Stimulated activated CD4-positive, alpha-beta T cell treated with anti-CD3 and anti-CD28 coated beads, Interleukin-12 subunit alpha, Interleukin-12 subunit beta, amount 100 ng/mL, for 48 hours (primary cell): Measurements from ENCODE around the gene ANO4.

Experiments
- DNase-seq, 3 donors: peaks; one replicate each; pipeline ENCODE4 v3.0.0-alpha.2; 2020; ENCODE audit warnings: low read depth in 2 of 3, low spot score in 1 of 3

ANO4 gene

DNA sequence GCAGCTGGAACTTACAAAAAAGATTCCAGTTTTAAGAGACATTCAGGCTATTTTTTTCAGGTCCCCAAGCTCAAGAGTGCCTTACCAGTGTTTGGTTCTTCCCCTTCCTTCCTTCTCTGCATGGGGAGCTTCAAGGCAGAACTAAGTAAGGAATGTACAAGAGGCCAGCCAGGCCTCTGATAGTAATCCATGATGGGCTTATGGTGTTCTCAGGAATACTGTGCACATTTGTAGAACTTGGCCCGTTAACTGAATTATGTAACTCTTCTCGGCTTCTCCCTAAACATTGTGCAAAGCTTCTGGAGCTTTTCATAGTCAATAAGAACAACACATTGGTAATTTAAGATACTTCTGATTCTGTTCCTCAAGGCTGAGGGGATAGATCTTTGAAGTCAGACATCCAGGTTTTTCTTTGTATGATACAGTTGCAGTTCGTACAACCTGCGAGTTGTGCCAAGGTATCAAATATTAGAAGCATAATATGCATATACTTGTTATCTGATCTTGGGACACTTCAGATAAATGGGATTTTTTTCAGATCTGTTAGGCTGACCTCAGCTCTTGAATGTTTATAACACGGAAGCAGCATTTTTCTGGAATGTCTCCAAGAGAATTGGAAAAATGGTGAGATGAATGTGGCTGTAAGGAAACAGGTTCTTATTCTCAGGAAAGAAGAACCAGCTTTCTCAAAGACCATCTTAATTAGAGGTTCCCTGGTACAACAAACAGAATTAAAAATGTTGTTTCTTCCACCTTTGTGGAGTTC lies 148.6 kb downstream of the ANO4 start:
- DNase-seq = no peak

DNA sequence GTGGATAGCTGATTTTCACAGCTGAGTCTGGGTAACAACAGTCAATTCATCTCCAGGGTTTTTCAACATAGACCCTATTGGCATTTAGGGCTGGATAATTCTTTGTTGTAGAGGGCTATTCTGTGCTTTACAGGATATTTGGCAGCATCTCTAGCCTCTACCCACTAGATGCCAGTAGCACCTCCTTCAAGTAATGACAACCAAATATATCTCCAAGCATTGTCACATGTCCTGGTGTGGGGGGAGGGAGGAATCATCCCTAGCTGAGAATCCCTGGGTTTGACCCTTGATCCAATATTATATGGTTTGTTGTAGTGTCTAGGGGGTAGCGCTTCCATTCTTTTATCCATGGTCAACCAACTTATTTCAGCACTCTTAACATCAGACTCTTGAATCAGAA lies 157.2 kb downstream of the ANO4 start:
- no peak for DNase-seq

DNA sequence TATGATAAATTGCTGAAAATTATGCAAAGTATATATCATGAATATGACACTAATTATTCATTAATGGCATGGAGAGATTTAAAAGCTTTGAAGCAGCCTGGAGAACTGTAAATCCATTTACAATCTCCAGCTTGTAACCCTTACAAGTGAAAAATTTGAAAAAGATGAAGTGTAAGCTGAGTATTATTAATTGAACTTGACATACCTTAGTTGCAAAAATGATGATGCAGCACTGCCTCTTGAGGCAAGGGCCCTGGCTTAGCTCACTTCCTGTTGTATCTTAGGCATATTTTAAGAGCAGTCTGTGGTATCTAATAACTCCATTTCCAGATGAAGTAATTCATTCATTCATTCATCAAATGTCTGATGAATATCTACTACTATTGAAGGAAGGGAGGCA lies 158.6 kb downstream of the ANO4 start:
- no peak for DNase-seq

DNA sequence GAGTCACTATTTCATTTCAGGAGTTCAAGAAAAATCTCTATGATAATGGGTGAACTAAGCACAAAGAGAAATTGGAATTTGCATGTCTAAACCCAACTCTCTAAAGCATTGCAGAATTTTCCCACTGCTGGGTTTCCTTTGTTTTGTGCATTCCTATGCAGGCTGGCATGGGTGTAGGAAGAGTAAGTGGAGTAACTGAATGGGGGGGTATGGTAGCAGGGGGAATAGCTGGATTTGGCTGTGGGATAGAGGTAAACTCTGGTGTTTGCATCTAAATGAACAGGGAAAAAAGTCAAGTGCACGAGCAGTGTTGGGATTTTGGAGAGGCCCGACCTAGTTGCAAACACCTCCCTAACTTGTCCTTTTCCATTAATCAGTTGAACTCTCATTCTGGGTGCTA lies 159.1 kb downstream of the ANO4 start:
- DNase-seq = no peak

DNA sequence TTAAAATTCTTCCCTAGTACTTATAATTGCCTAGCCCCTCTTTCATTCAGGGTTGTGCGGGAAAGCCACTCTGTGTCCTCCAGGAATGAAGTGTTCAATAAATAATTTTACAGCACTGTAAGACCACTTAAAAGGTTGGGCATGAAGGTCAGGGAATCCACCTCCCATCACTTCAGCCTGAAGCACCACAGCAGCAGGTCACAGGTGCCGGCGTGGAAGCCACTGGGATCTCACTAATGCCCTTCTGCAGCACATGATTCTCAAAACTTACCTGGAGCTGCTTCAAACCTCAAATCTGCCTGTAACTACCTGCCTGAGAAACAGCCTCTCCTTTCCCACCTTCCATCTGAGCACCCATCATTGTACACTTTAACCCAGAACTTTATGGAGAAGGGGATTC lies 159.5 kb downstream of the ANO4 start:
- DNase-seq = no peak

DNA sequence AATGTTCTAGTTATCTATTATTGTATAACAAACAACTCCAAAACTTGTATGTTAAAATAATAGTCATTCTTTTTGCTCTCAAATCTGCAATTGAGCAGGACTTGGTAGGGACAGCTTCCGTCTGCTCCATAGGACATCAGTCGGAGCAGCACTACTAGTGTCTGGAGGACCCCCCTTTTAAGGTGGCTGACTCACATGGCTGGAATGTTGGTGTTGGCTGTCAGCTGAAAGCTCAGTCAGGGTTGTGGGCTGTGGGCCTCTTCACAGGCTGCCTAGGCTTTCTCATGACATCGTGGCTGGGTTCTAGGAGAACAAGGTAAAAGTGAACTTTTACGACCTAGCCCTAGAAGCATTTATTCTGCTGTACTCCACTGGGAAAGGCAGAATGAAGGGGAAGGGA lies 160.6 kb downstream of the ANO4 start:
- DNase-seq = no peak

DNA sequence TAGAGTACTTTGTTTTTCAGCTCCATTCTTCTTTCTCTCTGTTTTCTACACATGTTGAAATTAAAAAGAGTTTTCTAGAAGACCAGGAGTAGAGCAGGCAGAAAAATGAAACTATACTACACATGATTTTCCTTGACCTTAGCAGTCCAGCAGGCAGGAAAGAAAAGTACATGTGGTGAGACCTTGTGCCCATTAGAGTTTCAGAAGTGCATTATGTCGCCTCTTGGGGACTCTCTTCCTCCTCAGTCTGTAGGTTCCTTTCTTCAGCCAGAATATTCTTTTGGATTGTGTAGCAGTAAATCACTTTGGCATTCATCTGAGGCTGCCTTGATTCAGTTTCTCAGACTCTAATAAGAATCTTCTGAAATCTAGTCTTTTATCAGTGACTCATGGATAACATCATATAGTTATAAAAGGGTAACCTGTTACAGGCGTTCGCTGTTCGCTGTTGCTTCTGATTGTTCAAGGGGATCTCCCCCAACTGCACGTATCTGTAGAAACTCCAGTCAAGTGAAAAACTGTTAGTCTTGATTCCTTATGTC lies 161.8 kb downstream of the ANO4 start:
- DNase-seq = no peak

DNA sequence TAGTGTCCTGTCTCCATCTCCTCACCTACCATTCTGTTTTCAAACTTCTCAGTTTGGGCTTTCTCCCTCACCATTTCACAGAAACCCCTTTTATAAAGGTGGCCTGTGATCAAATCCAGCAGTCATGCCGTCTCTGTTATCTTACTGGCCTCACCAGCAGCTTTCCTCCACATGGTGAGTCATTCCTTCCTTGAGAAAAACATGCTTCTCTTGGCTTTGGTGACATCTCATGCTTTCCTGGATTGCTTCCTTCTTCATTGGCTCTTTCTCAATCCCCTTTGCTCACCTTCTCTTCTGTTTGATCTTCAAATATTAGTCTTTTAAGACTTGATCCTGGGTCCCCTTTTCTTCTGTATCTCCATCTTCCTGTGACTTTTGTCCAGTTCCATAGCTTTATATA lies 164.9 kb downstream of the ANO4 start:
- no peak for DNase-seq

DNA sequence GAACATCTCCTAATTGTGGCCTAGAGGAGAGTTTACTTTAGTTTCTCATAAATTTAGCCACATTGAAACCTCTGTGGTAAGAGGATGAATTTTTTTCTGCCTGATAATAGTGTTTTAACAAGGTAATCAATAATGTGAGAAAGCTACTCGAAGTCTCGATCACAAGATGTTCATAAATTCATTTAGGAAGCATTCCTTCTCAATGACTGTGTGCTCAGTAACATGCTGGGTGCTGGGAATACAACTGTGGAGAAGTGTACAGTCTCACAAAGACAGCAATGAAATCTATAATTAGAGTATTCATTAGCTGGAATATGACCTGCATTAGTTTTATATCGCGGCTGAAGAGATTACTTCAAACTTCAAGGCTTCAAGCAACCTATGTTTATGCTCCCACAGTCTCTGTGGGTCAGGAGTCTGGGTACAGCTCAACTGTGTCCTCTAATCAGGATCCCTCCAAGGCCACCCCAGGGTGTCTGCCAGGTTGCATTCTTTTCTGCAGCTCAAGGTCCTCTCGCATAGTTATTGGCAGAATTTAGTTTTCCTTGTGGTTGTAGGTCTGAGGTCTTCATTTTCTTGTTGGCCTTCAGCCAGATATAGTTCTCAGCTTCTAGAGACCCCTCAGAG lies 167.6 kb downstream of the ANO4 start:
- DNase-seq = no peak

DNA sequence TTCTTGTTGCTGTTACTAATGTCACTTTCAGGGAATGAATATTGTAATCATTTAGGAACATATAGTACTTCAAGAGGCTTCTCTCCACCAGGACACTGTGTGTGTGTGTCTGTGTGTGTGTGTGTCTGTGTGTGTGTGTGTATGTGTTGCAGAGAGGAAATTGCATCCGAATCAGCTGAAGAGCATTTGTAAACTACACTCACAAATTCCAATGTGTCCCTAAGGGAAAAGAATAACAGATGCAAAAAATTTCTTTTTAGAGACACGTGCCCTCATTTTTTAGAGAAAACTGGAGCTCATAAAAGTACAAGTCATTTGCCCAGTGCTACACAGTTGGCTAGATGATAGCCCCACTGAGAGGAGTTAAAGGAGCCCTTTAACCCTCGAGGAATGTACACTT lies 168.8 kb downstream of the ANO4 start:
- DNase-seq = no peak

DNA sequence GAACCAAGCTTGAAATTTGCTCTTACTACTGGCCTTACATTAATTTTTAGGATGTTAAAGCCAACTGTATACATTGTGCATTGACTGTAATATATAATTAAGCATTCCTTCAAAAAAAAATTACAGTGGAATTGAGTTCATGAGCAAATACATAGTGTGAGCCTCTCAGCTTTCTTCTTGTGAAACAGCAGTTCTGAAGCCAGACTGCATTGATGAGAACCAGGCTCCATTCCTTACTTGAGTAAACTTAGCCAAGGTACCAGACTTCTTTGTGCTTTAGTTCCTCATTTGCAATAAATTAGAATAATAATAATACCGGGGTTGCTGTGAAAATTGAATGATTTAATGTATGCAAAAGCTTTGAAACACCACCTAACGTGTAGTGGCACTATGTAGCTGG lies 169.5 kb downstream of the ANO4 start:
- no peak for DNase-seq

DNA sequence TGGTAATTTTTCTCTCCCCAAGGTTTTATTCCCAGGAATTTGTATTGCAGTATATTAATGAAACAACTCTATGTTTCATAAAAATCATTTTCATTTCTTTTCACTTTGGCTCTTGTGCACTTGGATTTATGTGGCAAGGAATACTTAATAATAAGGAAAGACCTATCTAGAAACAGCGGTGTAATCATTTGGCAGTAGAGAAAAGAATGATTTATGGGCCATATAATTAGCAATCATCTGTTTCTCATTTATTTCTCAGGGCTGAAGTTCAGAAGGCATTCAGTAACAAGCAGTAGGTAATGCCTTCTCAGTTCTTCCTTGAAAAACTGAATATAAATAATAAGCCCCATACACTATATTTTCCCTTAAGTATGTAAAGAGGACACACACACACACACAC lies 172.6 kb downstream of the ANO4 start:
- DNase-seq = no peak

DNA sequence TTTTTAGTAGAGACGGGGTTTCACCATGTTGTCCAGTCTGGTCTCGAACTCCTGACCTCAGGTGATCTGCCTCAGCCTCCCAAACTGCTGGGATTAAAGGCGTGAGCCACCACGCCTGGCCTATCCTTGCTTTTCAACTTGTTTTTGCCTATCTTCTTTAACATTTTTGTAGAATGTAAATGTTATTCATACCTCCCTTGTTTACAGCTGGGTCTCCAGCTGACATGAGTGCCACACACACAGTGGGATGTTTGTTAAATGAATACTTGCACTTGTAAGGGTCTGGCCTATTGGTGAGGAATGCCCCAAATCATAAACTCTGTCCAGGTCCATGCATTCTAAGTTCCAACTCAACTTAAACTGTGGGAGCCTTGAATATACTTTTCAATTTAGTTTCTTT lies 176.3 kb downstream of the ANO4 start:
- no peak for DNase-seq

DNA sequence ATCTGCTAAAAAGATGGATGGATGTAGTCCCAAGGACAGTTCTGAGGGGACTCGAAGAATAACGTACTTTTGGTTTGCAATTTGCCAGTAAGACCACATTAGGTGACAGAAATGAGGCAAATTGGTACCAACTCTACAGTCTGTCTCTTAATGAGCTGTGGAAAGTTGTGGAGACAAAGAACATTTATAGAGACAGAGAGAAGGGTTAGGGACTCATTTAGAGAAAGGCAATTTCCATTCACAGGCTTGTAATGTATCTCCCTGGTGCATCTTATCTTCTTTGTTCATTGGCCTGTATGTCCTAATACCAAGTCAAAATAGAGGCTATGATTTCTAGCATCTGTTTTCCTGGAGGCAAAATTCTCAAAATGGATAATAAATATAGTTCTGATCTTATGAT lies 177.5 kb downstream of the ANO4 start:
- no peak for DNase-seq

DNA sequence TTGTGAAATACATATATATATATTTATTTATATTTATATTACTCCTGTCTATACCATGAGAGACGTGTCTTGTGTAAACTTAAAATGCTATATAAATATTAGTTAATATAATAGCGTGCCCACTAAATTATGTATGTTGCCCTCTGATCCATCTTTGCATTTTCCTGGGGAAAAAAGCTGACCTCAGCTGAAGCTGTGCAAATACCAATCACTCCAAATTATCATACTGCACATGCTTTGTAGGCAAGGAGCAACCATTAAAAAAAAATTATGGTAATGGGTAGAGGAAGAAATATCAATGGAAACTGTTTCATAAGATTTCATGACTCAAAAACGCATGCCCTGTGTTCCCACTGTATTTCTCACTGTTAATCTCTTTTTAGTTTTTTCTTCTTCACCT lies 179.8 kb downstream of the ANO4 start:
- DNase-seq = no peak

DNA sequence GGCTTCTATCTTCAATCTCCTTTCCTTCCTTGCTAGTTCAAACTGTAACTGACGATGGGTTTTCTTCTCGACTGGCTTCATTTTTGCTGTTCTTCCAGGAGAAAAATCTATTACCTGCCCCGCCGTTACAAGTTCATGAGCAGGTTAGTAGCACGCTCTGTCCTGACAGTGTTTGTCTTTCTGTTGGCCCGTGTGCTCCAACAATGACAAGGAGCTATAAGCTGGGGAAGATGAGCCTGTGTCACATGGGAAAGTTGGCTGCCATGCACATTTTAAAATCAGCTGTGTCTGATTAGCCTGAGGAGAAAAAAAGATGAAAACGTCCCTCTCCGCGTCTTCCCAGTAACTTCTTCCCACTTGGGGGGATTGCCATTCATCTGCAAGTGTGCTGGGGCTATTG lies 180.2 kb downstream of the ANO4 start:
- no peak for DNase-seq

DNA sequence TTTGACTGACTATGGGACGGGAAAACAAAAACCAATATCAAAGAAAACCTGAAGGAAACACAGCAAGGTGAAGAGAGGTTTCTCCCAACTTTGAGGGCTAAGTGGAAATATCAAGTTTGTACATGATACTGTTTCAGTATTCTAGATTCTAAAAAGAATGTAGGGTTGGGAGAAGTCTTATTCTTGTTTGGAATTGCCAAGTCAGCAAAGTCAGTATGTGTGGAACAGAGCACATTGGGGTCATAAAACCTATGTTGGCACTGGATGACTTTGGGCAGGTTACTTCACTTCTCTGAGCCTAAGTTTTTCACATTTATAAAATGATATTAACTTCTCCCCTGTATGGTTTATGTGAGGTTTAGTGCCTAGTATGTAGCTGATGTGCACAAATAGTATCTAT lies 182.2 kb downstream of the ANO4 start:
- no peak for DNase-seq

DNA sequence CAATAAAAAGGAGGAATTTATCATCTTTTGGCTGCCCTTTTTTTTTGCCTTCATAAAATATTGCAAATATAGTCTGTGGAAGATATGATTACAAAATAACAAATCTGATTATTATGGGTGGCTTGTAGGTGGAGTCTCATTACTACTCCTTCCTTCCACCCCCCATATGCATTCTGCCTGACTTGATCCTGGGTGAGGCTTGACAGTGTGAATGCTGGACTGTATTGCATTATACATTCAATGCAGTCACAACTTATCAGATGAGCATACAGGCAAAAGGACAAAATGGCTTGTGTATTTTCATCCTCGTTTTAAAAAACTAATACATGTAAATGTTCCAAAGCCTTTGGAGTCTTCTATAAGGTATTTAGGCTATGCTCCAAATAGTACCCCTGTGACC lies 186.3 kb downstream of the ANO4 start:
- no peak for DNase-seq

DNA sequence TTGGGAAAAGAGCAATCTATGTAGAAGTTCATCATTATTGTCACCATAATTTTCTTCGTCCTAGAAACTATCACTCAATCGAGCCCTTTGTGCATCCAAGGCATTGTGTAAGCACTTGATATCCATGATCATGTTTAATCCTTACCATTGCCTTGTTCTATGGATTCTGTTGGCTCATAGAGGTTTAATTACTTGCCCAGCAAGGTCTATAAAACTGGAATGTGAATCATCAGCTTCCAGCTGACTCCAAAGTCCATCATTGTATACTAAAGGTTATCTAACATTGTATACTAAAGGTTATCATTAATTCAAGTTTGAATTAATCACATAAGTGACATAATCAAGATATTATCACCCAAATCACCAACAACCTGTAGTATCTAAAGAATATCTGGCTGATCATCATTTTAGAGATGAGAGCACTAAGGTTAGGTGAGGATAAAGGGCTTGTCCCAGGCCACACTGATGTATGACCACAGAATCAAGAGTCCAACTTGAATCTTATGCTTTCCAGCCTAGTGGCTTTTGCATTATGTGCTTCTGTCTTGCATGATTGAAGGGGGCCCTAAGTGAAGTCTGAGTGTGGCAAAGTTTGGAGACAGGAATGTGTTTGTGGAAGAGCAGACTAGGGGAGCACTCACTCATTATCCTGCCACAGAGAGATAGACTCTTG lies 188.1 kb downstream of the ANO4 start:
- DNase-seq = no peak

DNA sequence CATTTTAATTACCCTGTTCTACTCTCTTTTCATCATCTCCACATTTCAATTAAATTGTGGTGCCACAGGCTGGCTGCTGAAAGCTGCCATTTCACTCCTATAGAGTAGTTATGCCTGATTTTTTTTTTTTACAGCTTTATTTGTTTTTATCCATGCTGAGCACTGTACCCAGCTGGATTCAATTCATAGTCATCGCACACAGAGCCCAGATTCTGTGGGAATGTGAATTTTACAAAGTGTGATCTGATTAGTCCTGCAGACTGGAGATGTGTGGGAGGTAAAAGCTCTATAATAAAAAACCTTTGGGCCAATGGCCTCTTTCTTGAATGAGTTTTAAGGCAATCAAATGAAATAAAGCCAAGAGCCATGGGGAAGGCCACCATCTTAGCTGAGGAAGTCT lies 190.2 kb downstream of the ANO4 start:
- DNase-seq = no peak

DNA sequence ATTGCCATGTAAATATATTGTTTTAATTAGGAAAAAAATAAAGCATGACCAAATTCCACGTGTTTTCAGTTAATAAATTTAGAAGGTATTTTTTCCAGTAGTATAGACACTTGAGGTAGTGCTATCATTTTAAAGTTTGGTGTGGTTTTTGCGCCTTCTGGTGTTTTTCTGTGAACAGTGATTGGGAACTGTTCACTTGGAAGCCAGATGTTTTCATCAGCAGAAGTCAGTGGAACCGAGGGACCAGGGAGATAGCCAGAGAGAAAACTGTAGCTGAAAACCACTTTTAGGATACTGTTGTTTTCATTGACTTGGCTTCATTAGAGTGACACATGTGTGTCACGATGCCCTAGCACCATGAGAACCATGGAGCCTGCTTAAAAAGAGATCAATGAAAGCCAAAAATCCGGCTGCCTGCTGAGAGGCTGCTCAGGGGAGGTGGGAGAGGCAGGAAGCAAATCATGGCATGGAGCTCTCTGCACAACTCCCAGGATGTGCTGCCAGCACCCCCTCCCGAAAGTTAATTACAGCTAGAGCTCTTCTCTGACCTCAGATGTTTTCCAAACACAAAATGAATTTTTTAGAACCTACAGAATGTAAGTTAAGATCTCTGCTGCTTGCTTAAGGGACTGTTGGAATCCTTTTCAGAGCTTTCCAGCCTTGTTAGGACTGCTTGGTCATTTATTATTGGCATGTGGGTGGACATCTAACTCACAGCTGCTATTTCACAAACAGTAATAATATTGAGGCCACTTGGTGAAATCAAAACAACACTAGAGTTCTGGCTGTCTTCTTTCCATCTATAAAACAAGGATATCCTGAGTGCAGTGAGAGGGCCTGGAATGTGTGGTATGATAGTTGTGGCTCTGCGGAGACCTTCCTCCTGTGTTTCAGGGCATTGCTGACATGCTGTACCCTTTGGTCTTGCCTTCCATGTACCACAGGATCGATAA lies 192.3 kb downstream of the ANO4 start:
- no peak for DNase-seq
